ENCODE data around the gene LAMTOR5.
"Not testable (repeated sequence)": the region's sequence is repeated elsewhere in the genome, so short reads cannot be mapped to it uniquely, and the experiment has no call there.

The LAMTOR5 gene

DNA sequence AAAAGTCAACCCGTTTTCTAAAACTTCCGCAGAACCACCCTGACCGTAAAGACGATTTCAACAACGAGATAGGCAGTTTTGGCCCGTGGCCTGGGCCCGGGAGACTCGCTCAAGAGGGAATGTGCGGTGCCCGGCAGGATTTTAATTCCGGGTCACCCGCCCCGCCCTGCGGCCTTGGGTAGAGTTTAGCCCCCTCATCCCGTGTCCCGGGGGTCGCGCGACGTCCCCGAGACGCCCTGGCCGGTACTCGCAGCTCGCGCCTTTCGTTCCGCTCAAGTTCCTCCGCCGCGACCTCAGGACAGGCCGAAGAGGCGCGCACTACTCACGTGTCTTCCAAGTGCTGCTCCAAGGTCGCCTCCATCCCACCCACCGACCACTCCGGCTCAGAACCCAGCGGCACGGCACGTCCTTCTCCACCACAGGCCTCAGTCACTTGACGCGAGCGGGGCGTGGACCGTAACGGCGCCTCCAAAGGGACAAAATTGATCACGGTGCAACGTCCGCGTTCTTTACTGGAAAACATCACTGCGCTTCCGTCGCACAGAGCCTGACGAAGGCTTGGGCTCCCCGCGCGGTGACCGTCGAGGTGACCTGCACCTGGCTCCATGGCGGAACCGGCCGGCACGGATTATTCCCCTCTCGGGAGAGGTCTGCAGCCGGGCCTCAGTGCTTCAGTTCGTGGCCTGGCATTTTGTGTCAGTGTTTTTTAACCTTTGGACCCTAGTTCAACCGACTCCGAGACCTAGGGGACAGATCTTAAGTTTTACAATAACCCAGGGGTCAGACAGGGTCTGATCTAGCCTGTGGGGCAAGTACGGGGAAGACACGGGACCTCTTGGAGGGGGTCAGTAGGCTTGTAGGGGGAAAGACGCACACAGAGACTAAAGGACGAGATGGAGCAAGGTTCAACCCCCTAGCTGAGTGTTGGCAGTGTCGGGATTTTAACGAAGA is at the start of gene LAMTOR5:
TSS of gene LAMTOR5 (minus strand) at position 435 of the 951 bp plus-strand sequence. CDS start at position 361, 74 bp downstream.
- peak; percentile 83 for DNase-seq

DNA sequence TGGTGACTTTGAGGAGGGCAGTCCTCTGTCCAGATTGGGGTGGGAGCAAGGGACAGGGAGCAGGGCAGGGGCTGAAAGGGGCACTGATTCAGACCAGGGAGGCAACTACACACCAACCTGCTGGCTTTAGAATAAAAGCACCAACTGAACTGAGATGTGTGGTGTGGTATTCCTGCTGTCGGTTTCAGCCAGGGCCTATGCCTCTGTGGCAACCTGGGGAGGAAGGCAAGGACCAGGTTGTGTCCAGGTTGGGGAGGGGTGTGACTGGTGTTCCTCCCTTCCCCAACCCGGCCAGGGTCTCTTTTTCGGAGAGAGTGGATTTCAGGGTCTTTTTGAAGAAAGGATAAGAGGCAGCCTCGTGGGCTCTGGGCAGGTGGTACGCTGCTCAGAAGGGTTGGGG is 49.7 kb upstream of the LAMTOR5 start:
- no peak for DNase-seq

- DNase-seq: no peak
These were observed 47.7 kb upstream of the LAMTOR5 start for GRCh38 chr1:110455151-110455550.

DNA sequence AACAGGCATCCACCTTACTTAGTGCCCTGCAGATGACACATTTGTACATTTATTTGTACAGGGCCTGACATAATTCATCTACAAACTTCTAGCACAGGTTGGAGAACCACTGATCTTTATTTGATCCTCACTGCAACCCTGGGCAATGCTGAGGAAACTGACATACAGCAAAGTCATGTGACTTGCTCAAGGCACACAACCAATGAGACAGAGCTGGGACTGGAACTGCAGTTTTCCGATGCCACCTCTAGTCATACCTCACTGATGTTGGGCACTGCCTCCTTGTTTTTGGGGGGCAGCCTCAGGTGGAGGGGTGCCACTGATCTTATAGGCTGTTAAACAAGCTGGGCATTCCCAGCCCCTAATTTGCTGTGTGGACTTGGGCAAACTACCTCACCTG is 46.8 kb upstream of the LAMTOR5 start:
- DNase-seq: no peak

DNA sequence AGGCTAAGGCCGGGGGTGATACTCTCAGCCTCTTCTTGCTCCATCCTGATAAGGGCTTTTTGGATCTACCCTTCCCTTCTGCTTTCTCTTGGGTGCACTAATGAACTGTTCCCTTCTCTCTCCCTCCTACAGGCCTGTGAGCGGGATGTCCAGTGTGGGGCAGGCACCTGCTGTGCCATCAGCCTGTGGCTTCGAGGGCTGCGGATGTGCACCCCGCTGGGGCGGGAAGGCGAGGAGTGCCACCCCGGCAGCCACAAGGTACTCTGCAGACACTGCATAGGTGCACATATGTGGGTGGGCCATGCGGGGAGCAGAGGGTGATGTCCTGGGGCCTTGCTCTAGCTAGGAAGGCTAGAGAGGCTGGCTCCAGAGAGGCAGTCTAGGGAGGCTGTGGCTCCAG is 46.3 kb upstream of the LAMTOR5 start:
- DNase-seq: no peak

- no peak for DNase-seq
These were observed 44.8 kb upstream of the LAMTOR5 start for GRCh38 chr1:110452330-110452729.

DNA sequence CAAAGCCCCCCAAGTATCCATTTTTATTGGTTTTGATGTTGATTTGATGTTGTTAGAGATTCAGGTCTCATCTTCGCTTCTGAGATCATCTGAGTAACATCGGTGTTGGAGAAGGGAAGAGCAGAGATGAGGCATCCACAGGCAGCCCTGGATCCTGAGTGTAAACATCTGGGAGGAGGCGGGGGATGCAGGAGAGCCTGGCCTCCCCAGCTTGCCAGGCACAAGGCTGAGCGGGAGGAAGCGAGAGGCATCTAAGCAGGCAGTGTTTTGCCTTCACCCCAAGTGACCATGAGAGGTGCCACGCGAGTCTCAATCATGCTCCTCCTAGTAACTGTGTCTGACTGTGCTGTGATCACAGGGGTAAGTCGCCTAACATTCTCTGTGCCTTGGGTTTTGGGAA is 43.4 kb upstream of the LAMTOR5 start, which contains the start of gene PROK1:
TSS of gene PROK1 (plus strand) at position 221 of the 400 bp plus-strand sequence. CDS start at position 289, 68 bp downstream.
- DNase-seq: no peak

DNA sequence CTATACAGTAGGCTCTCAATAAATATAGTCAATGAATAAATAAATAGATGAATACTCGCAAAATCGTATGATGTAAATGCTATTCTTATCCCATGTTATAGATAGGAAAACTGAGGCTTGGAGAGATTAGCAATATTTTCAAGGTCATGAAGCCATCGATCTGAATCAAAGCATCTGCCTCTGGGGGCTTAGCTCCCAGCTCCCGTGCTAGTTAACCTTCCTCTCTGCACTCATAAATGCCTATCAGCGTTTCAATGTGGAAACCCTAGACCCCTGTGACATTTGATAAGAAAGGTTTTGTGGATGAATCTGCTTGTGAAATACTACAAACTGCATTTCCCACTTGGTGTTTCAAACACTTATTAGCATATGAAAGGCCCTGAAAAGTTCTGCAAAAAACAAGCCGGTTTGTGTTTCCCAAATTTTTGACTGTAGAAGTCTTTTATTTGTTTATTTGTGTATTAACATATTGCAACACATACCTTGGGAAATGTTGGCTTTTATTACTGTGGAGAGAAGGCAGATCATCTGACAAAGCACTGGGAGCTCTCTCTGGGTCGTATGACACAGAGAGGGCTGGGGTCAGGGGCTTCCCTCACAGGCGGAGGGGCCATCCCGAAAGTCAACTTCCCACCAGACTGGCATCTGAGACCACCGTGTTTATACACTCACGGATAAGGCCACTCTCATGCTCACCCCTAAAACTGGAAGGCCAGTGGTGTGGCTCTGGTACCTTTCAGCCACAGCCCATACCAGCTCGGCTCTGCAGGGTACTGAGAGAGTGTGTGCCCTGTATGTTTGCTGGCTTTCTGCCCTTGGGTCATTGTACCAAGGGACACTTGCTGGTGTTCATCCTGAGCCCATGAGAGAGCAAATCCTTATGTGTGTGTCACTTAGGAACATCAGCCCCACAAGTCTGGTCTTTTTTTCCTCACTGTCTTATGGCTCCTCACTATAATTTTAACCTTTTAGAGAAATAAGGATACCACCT is 42.5 kb upstream of the LAMTOR5 start:
- DNase-seq: no peak

DNA sequence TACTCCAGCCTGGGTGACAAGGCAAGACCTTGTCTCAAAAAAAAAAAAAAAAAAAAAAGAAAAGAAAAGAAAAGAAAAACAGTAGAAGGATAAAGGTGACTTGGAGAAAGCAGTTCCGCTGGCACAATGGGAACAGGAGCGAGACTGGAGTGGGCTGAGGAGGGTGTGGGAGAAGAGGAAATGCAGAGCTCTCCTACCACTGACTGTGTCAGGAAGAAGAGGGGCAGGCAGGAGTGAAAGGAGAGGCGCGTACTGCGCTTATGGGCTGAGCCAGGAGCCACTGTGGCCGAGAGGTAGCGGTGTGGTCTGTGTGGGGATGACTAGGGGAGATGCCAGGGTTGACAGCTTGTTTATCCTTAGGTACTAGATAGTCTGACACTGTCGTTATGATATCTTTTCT is 37.1 kb upstream of the LAMTOR5 start:
- DNase-seq: no peak

DNA sequence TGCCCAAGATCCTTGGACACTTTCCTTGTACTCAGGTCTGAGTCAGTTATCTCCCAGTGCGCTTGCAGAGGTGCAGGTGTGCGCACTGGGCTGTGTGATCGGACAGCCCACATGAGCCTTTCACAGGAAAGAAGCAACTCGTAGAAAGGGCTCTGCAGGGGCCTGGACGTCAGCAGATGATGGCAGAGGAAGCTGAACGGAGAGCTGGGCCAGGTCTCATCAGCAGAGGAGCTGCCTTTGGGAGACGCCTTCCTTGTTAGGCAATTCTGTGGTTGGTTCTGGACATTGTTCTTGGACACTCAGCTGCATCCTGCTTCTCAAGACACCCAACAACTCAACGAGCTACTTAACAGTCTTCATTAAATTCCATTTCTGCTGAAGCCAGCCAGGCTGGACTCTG is 36.0 kb upstream of the LAMTOR5 start:
- no peak for DNase-seq

DNA sequence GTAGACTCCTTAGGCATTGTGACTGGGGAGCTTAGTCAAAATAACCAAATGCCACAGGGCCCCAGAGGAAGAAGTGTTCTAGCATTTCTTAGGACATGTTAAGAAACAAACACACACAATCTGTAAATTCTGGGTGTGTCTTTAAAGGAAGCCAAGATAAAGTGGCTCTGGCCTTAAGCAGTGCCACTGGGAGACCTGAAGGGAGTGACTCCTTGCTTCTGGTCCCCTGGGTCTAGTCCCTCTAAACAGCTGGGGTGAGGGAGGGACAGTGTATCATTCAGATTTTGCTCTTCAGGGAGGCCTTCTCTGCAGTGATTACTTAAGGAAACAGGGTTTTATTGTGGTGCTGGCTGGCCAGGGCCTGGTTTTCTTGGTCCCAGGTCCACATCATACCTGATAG is 34.4 kb upstream of the LAMTOR5 start:
- no peak for DNase-seq

GRCh38 chr1:110440877-110441276 is 33.4 kb upstream of the LAMTOR5 start:
- no peak for DNase-seq

- DNase-seq: not testable (repeated sequence)
These were observed 32.4 kb upstream of the LAMTOR5 start for GRCh38 chr1:110439873-110440272.

GRCh38 chr1:110438893-110439292 is 31.4 kb upstream of the LAMTOR5 start:
- DNase-seq: no peak

- not testable (repeated sequence) for DNase-seq
These were observed 30.3 kb upstream of the LAMTOR5 start for GRCh38 chr1:110437645-110438299.

- no peak for DNase-seq
These were observed 29.1 kb upstream of the LAMTOR5 start for GRCh38 chr1:110436635-110437034.

DNA sequence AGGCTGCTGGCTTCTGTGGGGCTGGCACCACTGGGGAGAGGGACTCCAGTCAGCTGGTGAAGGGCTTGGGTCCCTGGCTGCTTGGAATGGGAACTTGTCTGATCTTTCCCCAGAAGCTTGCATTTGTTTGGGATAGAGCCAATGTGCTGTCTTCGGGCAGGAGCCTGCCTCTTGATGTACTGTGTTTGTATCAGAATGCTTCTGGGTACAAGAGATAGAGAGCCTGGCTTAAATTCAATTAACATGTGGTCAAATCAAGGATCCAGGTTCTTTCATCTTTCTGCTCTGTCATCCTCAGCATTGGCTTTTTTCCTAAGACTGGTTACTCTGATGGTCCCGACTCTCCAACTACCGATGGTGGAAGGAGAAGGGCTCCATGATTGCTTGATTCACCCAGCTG is 27.5 kb upstream of the LAMTOR5 start:
- no peak for DNase-seq

- peak; percentile 37 for DNase-seq
These were observed 26.3 kb upstream of the LAMTOR5 start for GRCh38 chr1:110433803-110434202.

DNA sequence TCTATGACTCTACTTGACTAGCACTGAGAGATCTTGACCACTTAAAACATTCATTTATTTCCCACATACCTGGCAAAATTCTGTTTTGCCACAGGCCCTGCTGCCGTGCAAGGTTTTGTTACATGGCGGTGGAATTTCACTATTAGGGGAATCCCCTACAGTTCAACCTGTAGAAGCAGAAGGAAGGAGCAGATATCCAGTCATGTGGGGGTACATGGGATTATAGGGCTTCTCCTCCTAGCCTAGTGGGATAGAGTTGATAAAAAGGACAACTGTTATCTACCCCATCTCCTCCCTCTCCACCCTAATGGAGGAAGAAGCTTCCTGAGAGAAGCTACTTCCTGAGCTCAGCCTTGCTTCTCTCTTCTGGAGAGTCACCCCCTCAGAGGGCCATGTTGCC is 25.7 kb upstream of the LAMTOR5 start:
- no peak for DNase-seq

GRCh38 chr1:110430901-110431300 is 23.4 kb upstream of the LAMTOR5 start:
- no peak for DNase-seq

DNA sequence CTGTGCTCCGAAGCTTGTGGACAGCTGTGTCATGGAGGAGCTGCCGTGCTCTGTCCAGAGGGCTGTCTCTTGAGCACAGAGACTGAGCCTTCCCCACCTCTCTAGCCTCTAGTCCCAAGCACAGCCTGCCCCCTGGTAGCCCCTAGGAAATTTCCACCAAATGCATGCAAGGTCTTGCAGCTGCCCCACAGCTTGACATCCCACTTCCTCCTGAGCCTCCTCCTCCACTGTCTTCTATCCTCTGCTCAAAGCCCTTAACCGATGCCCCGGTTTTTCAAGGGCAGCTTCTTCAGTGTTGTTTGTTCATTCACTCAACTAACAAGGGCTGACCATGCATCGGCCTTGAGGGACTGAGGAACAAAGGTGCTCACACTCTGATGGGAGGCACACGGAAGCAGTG is 22.9 kb upstream of the LAMTOR5 start:
- no peak for DNase-seq

- no peak for DNase-seq
These were observed 21.5 kb upstream of the LAMTOR5 start for GRCh38 chr1:110428946-110429345.

DNA sequence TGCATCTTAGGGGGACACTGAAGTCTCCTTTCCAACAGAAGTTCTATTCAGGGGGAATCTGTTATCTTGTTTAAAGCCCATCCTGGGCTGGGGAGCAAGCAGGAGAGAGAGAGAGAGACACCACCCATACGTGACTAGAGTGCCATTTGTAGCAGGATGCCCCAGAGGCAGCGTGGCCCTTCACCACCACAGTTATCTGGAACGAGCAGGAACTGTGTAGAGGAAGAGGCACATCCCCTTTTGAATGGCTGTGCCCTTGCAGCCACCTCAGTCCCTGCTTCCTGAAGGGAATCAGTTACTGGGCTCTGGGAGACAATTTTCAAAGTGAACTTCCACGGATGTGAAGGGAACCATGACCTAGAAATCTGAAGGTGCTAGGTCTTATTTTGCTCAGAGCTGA is 19.4 kb upstream of the LAMTOR5 start:
- no peak for DNase-seq

All from KG1 (cell line).